ENCODE measurements around the gene CTIF. TPM values are rescaled to one million over a fixed set of nuclear protein-coding genes. Genes with fewer than 3 reads are reported as not detected.
A peak's percentile ranks its signal among the peaks of the same experiment; 100 is the strongest.

CTIF gene
- total and polyA plus RNA-seq, 2 donors (not counting 1 experiment from before 2014, with no cell fraction given): 27.2 to 28.1 TPM

- peaks cover 3% of the 10 kb centered on the region for H3K36me3 ChIP-seq (ENCODE audit: control insufficient read depth, insufficient read depth, low read length)
- no peaks in the 10 kb centered on the region for H4K20me1 ChIP-seq (ENCODE audit: control insufficient read depth, extremely low read depth, insufficient read depth, low read length)
- peaks cover 12% of the 10 kb centered on the region for H3K4me1 ChIP-seq (ENCODE audit: control insufficient read depth, extremely low read depth, insufficient read depth, low read length)
- H3K9me3 ChIP-seq (ENCODE audit: control insufficient read depth, insufficient read depth, low read depth, low read length): no peaks in the 10 kb centered on the region
- TF ChIP-seq EZH2 (IDR thresholded peaks at IDR 0.05; ENCODE audit: low read length, missing control alignments): no peak
- TF ChIP-seq CTCF (conservative IDR thresholded peaks at IDR 0.05 in 1 of 2, IDR thresholded peaks at IDR 0.05 in 1 of 2; ENCODE audit: low read depth in 1 of 2, low read length in 2 of 2): no peak
- H3K4me3 ChIP-seq (replicated peaks in 1 of 4; ENCODE audit: control extremely low read depth in 1 of 4, insufficient read depth in 1 of 4, low read depth in 3 of 4, low read length in 4 of 4): no peak overlapping the region
- no peak overlapping the region for H3K27ac ChIP-seq (ENCODE audit: insufficient read depth, low read length)
- H2AFZ ChIP-seq (ENCODE audit: low read length): no peak overlapping the region
- H3K9ac ChIP-seq (ENCODE audit: insufficient read depth, low read length): no peak overlapping the region
- no peak for DNase-seq (ENCODE audit: low read depth in 2 of 2)
- H3K79me2 ChIP-seq (ENCODE audit: control insufficient read depth, insufficient read depth, low read length): peaks cover 7% of the 10 kb centered on the region
- no peak overlapping the region for H3K4me2 ChIP-seq (ENCODE audit: extremely low read depth, insufficient read depth, low read length)
- no peaks in the 10 kb centered on the region for H3K27me3 ChIP-seq (ENCODE audit: control insufficient read depth, insufficient read depth, low read length)
Measured at GRCh38 chr18:48659188-48660009, 120.6 kb downstream of the CTIF start.

GRCh38 chr18:48660346-48661228 is 121.8 kb downstream of the CTIF start:
- Histone ChIP-seq H4K20me1 (ENCODE audit: control insufficient read depth, extremely low read depth, insufficient read depth, low read length) (no peaks in the 10 kb centered on the region), H3K27me3 (ENCODE audit: control insufficient read depth, insufficient read depth, low read length) (no peaks in the 10 kb centered on the region), H3K79me2 (ENCODE audit: control insufficient read depth, insufficient read depth, low read length) (peaks cover 7% of the 10 kb centered on the region), H2AFZ (ENCODE audit: low read length) (no peak overlapping the region), H3K4me3 (replicated peaks in 1 of 4; ENCODE audit: control extremely low read depth in 1 of 4, insufficient read depth in 1 of 4, low read depth in 3 of 4, low read length in 4 of 4) (no peak overlapping the region), H3K4me1 (ENCODE audit: control insufficient read depth, extremely low read depth, insufficient read depth, low read length) (peaks cover 12% of the 10 kb centered on the region), H3K9me3 (ENCODE audit: control insufficient read depth, insufficient read depth, low read depth, low read length) (no peaks in the 10 kb centered on the region), H3K36me3 (ENCODE audit: control insufficient read depth, insufficient read depth, low read length) (peaks cover 5% of the 10 kb centered on the region), H3K27ac (ENCODE audit: insufficient read depth, low read length) (no peak overlapping the region), H3K4me2 (ENCODE audit: extremely low read depth, insufficient read depth, low read length) (peak overlapping the region; percentile 20), H3K9ac (ENCODE audit: insufficient read depth, low read length) (no peak overlapping the region)
- DNase-seq (ENCODE audit: low read depth in 2 of 2): no peak
- TF ChIP-seq CTCF (conservative IDR thresholded peaks at IDR 0.05 in 1 of 2, IDR thresholded peaks at IDR 0.05 in 1 of 2; ENCODE audit: low read depth in 1 of 2, low read length in 2 of 2) (no peak), EZH2 (IDR thresholded peaks at IDR 0.05; ENCODE audit: low read length, missing control alignments) (no peak)

DNA sequence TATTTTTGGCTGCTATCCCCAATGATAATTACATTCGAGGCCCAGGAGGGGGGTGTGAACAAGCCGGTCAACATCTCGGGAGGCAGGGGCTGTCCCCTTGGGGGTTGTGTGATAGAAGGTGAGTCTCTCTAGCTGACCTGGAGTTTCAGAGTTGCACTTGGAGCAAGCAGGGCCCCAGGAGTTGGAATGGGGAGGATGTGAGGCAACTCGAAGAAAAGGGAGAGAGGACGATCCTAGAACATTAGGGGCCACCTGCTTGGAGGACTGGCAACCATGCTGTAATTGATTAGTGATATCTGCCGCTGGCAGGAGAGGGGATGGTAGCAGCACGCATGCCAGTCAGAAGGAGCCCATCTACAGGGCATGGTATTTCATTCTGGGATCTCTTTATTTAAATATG is 122.6 kb downstream of the CTIF start:
- Histone ChIP-seq H3K4me2 (ENCODE audit: extremely low read depth, insufficient read depth, low read length) (no peak overlapping the region), H3K27me3 (ENCODE audit: control insufficient read depth, insufficient read depth, low read length) (no peaks in the 10 kb centered on the region), H3K9me3 (ENCODE audit: control insufficient read depth, insufficient read depth, low read depth, low read length) (no peaks in the 10 kb centered on the region), H2AFZ (ENCODE audit: low read length) (no peak overlapping the region), H3K4me1 (ENCODE audit: control insufficient read depth, extremely low read depth, insufficient read depth, low read length) (peaks cover 12% of the 10 kb centered on the region), H3K79me2 (ENCODE audit: control insufficient read depth, insufficient read depth, low read length) (peaks cover 7% of the 10 kb centered on the region), H3K9ac (ENCODE audit: insufficient read depth, low read length) (no peak overlapping the region), H3K4me3 (replicated peaks in 1 of 4; ENCODE audit: control extremely low read depth in 1 of 4, insufficient read depth in 1 of 4, low read depth in 3 of 4, low read length in 4 of 4) (no peak overlapping the region), H4K20me1 (ENCODE audit: control insufficient read depth, extremely low read depth, insufficient read depth, low read length) (no peaks in the 10 kb centered on the region), H3K27ac (ENCODE audit: insufficient read depth, low read length) (no peak overlapping the region), H3K36me3 (ENCODE audit: control insufficient read depth, insufficient read depth, low read length) (peaks cover 8% of the 10 kb centered on the region)
- TF ChIP-seq CTCF (conservative IDR thresholded peaks at IDR 0.05 in 1 of 2, IDR thresholded peaks at IDR 0.05 in 1 of 2; ENCODE audit: low read depth in 1 of 2, low read length in 2 of 2): no peak
- TF ChIP-seq EZH2 (IDR thresholded peaks at IDR 0.05; ENCODE audit: low read length, missing control alignments): no peak
- no peak for DNase-seq (ENCODE audit: low read depth in 2 of 2)
